SKM-1 (cell line): ENCODE results near the gene ALG14.
A peak's percentile ranks its signal among the peaks of the same experiment; 100 is the strongest.
"Not testable (repeated sequence)": the region's sequence is repeated elsewhere in the genome, so short reads cannot be mapped to it uniquely, and the experiment has no call there.

Experiments
- DNase-seq: peaks from one replicate; lab custom pipeline; 2025; ENCODE audit not compliant: unreplicated experiment; lab: John Stamatoyannopoulos, UW

The ALG14 gene

DNA sequence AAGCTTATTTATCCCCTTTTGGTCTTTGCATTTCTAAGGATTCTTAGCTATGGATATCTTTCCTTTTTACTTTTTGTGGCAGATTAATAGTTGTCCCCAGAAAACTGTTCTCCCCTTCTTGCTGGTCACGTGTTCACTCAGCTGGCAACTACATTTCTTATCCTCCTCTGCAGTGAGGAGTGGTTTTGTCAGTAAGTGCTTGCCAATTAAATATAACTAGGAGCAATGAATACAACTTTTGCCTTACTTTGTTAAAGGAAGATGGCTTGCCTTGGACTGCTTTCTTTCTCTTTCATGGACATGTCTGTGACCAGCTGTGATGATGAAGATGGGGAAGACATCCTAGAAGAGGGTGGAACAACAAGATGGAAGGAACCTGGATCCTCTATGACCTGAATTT lies 15.6 kb upstream of the ALG14 start:
- no peak for DNase-seq

DNA sequence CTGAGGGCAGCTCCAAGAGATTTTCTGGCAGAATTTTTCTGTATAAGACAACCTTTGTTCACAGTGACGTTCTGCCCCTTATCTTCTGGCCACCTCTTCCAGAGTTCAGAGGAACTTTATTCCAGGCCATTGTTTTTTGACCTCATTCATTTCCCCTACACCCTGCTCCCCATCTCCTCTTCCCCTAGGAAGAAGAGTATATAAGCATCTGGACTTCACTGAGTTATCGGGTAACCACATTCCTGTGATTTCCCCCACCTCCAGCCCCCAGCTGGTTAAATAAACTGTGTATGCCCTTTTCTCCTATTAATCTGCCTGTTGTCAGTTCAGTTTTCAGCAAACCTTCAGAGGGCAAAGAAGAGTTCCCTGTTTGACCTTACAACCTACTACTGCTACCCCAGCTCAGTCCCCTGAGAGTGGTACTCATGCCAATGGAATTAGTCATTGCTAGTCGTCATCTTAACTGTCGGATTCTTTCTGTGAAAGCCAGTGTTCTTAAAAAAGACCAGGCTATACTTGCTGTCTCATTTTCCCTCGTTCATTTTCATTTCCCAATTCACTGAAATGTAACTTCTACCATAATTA lies 14.3 kb upstream of the ALG14 start:
- no peak for DNase-seq

DNA sequence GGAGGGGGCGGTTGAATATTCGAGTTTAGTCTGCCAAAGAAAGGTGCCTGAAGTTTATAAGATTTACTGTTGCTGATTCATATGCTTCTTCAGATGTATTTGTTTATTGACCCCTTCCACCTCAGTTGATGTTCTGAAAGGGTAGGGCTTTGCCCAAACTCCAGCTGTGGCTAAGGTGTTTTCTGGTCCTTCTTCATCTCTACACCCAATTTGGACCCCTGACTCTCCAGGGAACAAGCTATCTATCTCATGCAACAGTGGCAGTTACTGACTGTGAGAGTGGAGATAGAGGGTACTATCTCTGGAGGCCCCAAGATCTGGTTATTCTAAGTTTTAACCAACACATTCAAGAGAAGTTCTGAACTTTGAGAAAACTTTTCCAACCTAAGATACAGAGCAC lies 12.6 kb upstream of the ALG14 start:
- no peak for DNase-seq

DNA sequence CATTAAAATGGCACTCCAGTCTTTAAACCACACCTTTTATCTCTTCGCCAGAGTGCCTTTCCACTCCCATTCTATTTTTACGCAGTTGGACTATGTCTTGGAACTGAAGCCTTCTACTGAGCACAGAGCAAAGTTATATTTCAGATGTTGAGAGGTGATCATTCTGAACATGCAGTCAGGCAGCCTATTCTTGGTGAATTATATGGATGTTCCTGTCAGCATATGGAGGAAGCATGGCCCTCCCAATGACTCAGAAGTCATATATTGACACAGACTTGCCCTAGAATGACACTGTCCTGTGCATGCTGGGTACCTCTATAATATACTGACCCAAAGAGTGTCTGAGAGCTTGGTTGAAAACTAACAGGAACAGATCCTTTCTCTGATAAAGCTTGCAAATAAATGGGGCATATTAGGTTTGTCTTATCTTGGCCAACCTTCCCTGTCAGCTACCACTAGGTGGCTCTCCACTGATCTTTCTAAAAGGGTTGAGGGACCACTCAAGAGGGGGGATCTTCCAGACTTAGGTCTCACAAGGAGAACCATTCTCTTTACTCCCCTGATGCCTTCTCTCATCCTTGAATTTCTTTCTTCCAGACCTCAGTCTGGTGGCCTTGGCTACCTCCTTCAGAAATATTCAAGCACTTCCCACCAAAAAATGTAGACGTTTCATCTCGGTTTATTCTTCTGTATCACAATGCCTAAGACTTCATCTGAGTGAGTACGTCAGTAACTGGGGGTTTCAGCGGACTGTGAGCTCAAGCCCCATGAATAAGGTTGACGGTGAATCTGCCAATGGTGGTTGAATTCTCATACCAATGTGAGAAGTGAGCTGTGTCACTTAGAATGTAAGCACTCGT lies 11.8 kb upstream of the ALG14 start:
- no peak for DNase-seq

DNA sequence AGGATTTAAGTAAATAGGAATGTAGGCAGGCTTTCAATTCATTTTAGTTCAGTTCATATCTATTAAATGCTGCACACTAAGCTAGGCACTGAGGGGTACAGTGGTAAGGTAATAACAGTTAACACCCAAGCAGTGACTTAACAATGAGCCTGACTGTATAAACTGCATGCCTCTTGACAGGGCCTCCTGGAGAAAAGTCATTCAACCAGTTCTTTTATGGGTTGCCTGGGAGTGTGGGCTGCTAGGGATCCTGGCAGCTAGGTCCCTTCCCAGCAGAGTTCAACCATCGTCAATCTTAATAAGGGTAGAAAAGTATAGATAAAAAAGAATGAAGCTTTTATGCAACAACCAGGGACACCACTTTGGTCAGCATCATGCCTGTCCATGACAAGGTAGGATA lies 8.1 kb upstream of the ALG14 start:
- no peak for DNase-seq

DNA sequence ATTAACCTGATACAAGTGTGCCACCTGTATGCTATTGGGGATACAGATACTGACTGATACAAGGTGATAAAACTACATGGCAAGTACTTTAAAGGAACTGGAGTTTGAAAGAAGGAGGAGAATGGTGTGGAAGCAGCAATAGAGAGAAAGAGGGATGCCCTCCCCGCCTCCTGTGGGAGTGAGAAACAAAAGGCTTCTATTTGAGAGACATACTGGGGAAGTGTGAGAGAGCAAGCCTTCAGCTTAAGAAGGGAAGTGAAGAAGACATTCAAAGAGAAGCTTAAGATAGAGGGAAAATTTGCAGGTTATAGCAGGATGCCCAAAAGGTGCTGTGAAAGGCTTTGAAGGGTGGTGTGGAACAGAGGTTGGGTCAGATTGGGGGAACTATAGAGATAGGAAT lies 7.7 kb upstream of the ALG14 start:
- DNase-seq, result no peak

DNA sequence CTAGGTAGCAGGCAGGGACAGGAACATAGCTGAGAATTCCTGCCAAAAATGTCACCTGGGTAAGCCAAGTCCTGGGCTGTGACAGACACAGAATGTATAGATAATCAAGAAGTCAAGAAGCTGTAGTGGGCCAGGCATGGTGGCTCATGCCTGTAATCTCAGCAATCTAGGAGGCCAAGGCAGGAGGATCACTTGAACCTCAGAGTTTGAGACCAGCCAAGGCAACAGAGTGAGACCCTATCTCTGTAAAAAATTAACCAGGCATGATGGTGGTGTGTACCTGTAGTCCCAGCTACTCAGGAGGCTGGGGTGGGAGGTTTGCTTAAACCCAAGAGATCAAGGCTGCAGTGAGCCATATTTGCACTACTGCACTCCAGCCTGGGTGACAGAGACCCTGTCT lies 3.3 kb upstream of the ALG14 start:
- DNase-seq, result no peak

DNA sequence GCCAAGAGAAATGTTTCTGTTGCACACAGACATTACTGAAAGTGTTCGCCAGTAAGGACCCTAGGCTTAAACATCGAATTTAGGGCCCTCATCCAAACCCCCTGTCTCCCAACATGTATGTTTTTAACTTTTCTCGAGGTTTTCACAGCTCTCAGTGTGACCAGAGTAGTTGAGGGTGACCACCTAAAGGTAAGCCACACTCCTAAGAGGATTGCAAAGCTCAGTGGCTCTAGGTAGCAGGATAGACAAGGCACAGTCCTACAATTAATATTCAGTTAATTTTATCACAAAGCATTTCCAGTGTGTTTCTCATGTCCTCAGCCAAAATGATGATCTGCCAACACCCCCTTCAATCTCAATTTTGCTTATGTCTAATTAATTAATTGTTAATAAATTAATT lies 695 bp upstream of the ALG14 start:
- DNase-seq, result no peak

DNA sequence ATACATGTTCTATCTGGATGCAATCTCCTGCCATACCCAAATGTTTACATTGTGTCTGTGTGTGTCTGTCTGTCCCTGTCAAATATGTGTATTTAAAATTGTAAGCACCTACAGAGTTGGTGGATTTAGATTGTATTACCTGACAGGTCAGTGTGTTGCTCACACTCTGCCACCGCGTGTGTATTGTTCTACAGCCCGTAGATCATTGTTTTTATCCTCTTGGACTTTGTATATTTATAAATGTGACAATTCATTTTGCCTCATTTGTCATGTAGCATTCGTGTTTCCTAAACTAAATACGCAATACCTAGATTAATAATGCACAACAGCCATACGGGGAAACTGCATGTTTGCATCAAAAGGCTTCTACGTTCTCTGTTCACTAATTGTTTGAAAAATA lies 634 bp downstream of the ALG14 start:
- no peak for DNase-seq

DNA sequence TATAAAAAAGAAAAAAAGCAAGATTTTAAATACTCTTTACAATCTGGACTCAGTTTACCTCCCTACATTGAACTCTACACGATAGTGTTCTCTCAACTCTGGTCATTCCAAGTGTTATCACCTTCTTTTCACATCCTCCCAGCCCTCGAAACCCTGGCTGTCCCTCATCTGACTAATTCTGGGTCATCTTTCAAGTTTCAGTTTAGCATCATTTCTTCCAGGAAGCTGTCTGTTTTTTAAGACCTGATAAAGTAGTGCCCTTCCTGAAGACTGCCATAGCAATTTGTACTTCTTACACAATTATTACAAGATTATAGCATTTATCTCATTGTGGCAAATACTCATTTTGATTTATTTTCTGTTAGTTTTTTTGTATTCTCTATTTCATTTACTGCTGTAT lies 1.2 kb downstream of the ALG14 start:
- no peak for DNase-seq

DNA sequence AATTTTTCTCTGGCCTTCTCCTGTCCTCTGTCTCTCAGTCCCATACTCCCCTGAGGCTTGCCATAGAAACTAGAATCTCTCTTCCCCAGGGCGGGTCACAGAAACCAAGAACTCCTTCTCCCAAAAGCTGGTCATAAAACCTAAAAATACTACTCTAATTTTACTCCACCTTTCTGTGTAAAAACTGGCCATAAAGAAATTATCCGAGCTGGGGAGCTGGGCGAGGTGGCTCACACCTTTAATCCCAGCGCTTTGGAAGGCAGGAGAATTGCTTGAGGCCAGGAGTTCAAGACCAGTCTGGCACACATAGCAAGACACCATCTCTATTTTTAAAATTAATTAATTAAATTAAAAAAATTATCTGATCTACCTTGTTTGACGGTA lies 3.0 kb downstream of the ALG14 start:
- no peak for DNase-seq

DNA sequence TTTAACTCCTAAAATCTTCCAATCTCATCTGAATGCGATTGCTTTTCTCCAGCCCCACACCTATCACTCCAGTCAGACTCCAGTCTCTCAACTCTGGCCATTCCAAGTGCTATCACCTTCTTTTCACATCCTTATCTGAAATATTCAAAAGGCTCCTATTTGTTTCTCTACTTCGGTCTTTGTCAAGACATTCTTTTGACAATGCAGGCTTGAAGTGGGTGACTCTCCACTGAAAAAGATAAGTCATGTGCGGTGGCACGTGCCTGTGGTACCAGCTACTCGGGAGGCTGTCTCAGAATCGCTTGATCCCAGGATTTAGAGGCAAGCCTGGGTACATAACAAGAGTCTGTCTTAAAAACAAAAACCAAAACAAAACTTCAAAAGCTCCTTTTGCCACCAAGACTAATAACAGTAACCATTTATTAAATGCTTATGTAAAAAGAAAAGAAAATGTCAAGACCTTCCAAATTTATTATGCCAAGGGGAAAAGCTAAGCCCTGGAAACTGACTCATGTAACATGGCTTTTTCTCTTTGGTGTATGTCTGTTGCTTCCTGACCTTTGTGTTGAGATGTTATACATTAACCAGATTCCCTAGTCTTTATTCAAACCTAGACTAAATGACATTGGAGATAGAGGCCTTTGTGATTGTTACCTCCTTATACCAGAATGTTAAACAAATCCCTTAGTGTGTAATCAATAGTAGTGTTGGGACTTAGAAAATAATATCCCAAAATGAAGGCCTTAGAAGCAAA lies 3.6 kb downstream of the ALG14 start:
- DNase-seq, result no peak

DNA sequence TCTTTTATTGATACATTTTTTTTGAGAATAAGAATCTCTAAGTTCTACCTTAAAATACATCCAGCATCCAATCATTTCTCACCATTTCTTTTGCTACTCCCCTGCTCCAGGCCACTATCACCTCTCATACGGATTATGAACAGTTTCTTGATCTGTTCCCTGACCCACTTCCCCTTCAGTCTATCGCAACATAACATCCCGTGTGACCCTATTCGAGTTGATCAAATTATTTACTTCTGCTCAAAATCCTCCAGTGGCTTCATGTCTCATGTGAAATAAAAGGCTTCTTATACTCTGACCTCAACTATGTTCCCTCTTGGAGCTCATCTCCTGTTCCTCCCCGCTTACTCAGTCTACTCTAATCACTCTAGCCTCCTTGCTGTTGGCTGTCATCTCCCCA lies 5.2 kb downstream of the ALG14 start:
- DNase-seq, result no peak

DNA sequence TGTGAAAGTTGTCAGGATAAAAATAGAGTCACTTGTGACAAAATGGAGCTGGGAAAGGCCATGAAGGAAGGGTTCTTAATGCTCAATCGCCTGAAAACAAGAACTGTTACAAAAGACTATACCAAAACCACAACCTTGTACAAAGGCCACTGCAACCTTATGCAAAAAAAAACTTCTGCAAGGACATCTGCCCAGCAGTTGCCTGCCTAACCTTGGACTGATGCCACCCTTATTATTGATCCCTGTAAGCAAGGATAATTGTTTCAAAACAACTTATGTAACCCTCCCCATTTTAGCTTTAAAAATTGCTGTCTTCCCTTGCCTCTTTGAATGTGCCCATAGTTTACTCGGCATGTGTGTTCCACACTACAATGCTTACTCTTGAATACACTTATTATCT lies 5.7 kb downstream of the ALG14 start:
- peak; percentile 69 for DNase-seq

DNA sequence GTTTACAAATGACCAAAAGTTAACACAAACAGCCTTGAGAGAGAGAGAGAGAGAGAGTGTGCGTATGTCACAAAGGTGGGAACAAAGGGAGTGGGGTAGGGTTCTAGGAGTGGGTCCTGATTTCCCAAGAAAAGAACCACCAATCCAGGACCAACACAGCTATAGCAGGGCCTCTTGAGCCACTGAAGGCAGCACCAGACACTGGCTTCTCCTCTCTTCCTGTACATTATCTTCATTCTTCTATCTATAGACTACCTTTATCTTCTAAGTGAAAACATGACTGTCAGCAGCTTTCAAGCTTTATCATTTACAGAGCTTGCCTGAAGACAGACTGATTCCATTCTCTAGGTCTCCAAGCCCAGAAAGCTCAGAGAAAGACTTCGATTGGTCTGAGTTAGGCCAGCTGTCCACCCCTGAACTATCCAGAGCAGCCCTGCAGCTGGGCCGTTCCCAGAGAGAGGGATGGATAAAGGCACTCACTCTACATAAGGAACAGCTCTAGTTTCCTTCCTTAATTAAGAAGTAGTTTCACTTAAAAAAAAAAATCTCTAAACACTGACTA lies 11.2 kb downstream of the ALG14 start:
- DNase-seq, result no peak

DNA sequence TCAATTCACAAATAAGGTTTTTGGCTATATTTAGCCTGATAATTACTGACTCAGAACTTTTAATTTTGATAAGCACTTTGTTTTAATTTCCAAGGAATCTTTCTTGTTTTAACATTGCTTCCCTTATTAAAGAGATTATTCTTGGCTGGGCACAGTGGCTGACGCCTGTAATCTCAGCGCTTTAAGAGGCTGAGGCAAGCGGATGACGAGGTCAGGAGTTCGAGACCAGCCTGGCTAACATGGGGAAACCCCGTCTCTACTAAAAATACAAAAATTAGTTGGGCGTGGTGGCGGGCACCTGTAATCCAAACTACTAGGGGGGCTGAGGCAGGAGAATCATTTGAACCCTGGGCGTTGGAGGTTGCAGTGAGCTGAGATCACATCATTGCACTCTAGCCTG lies 13.8 kb downstream of the ALG14 start:
- no peak for DNase-seq

DNA sequence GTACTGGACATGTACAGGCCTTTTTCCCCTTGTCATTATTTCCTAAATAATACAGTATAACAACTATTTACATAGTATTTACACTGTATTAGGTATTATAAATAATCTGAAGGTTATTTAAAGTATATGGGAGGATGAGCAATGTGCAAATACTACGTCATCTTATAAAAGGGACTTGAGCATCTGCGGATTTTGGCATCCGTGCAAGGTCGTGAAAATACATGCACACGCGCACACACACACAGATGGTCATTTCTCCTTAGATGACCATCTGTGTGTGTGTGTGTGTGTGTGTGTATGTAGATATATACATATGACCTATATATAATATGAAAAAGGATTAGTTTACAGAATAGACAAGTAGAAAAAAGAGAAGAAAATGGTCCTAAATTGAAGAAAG lies 15.4 kb downstream of the ALG14 start:
- DNase-seq, result no peak

DNA sequence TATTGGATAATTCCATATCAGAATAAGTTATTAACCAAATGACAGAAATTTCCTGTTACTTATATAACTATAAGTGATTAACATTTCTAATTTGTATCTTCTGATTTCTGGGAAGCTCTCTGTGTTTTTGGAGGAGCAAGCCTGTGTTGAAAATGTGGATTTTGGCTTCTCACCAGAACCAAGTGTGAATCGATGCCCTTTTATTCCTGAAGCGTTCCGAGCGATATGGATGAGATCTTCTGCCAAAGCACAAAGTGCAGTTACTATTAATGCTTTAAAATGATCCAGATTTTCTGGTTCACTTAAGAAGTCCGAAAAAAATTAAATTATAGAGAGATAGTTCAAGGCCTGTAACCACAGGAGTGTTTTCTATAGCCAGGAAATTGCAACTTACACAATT lies 22.8 kb downstream of the ALG14 start:
- DNase-seq, result no peak

DNA sequence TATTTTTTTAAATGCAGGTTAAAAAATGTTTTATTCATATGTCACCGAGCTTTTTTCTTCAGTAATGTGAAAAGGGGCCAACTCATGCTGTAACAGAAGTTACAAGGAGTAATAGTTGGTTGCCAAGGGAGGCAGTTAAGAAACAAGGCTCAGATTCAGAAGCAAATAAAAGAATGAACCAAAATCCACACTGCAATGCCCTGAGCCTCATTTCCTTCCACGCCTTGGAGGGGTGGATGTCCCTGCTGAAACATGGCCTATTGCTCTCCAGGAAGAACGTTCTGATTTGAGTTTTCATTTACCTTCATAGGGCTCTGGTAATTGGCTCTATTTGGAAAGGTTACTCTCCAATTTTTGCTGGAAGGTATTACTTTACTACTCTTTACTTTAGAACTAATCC lies 24.4 kb downstream of the ALG14 start:
- no peak for DNase-seq

DNA sequence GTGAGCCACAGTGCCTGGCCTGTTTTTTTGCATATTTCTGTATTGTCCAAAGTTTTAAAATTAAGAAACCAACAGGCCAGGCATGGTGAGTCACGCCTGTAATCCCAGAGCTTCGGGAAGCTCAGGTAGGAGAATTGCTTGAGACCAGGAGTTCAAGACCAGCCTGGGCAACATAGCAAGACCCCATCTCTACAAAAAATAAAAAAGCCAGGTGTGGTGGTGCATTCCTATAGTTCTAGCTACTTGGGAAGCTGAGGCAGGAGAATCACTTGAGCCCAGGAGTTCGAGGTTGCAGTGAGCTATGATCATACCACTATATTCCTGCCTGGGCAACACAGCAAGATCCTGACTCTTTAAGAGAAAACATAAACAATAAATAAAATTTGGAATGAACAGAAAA lies 25.1 kb downstream of the ALG14 start:
- not testable (repeated sequence) for DNase-seq

DNA sequence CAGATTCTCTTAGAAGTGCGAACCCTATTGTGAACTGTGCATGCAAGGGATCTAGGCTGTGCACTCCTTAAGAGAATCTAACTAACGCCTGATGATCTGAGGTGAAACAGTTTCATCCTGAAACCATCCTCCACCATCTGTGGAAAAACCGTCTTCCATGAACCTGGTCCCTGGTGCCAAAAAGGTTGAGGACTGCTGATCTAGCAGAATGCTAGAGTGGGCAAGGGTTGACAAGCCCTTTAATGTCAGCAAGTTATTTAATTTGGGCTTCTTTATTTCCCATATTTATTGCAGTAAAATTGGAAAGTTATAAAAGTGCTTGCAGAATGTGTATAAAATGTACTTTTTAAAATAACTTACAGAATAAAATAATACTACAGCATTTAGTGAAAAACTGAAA lies 26.4 kb downstream of the ALG14 start:
- no peak for DNase-seq
